ENCODE measurements around the gene SLC34A3.

Gene SLC34A3

DNA sequence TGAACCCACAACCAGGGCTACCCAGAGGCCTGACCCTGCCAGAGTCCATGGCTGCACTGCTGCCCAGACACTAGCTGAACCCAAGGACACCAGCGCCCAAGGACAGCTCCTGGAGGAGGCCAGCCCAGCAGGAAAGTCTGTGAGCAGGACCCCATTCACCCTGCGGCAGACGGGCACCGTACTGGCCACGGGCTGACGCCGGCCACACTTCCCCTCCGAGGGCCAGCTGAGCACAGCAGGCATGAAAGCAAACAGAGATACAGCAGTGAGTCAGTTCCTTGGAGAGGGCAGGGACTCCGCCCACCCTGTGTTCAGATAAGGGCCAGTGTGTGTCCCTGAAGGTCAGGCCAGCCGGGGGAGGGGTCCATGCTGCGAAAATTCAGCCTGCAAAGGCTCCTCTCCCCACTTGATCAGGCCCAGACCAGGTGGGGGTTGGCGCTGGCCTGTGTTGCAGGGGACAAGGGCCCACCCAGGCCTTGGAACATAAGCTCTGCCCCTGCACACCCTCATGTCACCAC lies 11.9 kb upstream of the SLC34A3 start:
- DNase-seq = no peak

DNA sequence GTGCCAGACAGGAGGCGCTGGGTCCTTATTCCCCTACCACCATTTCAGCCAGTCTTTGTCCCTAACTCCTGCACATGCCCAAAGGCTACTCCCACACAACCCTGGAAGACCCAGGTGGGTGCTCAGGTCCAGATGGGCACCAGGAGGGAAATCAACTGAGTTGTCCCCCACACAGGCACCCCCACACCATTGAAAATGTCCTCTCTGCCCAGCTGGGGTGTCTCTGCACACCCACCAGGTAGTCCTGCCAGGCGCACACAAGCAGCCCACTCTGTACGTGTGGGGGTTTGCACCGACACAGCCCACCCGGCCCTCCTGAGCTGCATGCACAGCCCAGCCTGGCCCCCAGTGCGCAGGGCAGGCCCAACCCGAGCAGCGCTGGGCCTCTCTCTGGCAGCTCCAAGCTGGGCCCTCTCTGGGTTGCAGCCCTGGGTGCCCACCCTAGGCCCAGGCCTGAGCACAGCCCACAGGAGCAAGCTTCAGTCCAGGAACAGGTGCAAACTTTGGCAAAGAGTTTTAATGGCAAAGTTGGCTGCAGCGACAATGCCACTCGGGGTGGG lies 10.9 kb upstream of the SLC34A3 start:
- DNase-seq = no peak

- DNase-seq = no peak
Observed at GRCh38 chr9:137220317-137221094, 10.2 kb upstream of the SLC34A3 start.

GRCh38 chr9:137221095-137221505 lies 9.6 kb upstream of the SLC34A3 start:
- DNase-seq = no peak

- peak in 1 of 2 donors; percentile 28 for DNase-seq
Observed at GRCh38 chr9:137221506-137222111, 9.1 kb upstream of the SLC34A3 start.

DNA sequence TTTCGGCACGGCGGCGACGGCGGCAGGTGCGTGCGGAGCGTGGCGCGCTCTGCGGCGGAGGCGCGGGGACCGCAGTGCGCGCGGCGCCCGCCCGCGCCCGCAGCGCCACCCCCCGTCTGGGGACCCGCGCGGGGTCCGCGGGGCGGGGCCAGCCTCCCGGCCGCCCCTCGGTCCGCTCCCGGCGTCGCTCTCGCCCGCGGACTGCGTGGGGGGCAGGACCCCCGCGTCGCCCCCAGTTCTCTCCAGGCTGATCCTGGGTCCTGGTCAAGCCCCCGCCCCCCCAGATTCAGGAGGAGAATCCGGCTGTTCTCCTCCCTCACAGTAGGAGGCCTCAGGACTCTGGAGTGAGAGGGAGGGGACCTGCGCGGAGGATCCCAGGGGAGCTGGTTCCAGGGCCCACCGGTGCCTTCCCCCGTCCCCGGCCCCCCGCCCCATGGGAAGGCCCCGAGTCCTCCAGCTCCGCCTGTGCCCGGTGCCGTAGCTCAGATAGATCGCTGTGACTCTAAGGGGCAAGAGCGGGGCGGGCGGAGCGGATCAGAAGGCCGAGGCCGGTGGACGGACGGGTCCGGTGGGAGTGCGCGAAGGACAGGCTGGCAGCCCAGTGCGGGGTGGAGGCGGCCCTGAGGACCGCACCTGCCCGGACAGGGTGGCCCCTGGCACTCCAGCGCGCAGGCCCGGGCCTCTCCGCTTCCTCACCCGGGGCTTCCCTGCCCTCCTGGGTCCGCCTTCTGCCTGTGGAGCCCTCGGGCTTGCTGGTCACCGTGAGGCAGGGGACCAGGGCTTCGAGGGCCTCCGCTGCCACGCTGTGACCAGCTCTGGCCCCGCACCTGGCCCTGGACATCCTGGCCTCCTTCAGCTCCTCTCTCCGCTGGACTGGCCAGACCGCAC lies 8.3 kb upstream of the SLC34A3 start, which contains the start of gene RNF208:
Gene RNF208, minus strand, starts transcription at position 51 of the 888 bp plus-strand sequence. CDS start 1,028 bp downstream, outside the sequence.
- peak in 1 of 2 donors; percentile 8 for DNase-seq

GRCh38 chr9:137223078-137223970 lies 7.4 kb upstream of the SLC34A3 start:
- peak; percentile 99 to 100 for DNase-seq

GRCh38 chr9:137224830-137225694 lies 5.6 kb upstream of the SLC34A3 start, which contains the start of gene CYSRT1:
CYSRT1 (plus strand) TSS chr9:137225174; CDS start chr9:137225622, 448 bp downstream.
- peak in 1 of 2 donors; percentile 11 for DNase-seq

GRCh38 chr9:137225699-137226331 lies 4.9 kb upstream of the SLC34A3 start:
- DNase-seq = no peak

DNA sequence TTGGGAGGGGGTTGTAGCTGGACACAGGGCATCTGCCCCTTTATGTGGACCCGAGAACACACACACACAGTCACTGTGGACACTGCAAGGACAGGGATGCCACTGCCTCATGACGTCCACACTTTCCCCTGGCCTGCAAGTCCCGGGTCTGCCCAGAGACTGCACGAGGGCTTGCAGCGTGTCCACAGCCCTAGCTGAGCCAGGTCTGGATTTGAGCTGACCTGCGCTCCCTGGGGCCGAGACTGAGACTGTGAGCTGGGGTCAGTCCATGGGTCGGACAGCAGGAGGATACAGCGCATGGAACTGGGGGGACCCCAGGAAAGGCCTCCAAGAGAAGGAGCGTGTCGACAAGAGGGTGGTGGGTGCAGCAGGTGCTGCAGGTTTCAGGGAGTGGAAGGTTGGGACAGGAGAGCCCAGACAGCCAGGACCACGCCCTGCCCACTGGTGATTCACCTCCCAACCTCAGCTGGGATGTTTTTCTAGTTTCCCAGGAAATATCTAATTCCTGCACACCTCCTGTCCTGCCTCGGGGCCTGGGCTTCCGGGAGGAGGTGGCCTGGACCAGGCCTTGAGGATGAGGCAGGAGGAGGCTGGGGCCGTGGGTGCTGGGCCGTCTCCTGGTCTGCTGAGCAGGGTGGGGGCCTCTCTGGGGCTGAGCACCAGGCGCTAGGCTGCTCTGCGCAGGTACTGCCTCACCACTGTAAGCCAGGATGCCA lies 4.2 kb upstream of the SLC34A3 start:
- no peak for DNase-seq

- DNase-seq = peak; percentile 84 to 85
Observed at GRCh38 chr9:137227054-137227852, 3.4 kb upstream of the SLC34A3 start, which contains the start of gene RNF224. RNF224 (plus strand) TSS chr9:137227502; CDS start chr9:137228336, 834 bp downstream.

DNA sequence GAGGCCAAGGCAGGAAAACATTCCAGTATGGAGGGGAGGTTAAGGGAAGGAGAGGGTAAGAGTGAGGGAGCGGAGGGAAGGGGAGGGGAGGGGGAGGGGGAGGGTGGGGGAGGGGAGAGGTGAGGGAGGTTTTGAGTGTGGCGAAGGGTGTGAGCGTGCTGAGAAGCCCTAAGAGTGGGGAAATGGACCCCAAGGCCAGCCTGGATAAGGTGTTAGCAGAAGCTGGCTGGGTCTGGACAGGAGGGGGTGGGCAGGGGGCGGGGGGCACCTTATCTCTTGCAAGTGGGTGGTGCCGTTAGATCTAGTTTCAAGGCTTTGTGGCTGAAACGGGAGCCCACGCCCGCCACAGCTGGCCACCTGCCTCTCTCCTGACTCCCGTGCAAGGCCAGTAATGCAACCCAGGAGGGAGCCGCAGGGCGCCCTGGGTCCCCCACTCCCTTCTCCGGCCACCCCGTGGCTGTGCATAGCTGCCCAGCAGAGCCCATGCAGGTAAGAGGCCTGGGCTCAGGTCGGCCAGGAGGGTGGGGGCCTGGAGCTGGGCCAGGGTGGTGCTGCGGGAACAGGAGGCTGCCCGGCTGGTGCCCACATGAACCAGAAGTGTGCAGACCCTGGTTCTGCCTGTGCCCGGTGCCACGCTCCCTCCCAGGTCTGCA lies 2.7 kb upstream of the SLC34A3 start:
- no peak for DNase-seq

DNA sequence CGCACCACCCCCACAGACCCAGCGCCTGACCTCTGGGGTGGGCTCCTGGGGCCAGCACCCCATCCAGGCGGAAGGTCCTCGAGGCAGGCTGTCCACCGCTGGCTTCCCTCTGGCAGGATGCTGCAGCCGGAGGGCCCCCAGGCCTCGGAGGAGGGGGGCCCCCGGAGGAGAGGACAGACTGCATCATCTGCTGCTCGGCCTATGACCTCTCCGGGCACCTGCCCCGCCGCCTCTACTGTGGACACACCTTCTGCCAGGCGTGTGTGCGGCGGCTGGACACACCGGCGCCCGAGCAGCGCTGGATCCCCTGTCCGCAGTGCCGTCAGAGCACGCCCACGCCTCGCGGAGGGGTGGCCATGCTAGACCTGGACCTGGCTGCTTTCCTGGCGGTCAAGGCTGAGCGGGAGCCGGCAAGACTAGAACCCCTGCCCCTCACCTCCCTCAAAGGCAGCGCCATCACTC lies 2.2 kb upstream of the SLC34A3 start:
- DNase-seq = no peak

DNA sequence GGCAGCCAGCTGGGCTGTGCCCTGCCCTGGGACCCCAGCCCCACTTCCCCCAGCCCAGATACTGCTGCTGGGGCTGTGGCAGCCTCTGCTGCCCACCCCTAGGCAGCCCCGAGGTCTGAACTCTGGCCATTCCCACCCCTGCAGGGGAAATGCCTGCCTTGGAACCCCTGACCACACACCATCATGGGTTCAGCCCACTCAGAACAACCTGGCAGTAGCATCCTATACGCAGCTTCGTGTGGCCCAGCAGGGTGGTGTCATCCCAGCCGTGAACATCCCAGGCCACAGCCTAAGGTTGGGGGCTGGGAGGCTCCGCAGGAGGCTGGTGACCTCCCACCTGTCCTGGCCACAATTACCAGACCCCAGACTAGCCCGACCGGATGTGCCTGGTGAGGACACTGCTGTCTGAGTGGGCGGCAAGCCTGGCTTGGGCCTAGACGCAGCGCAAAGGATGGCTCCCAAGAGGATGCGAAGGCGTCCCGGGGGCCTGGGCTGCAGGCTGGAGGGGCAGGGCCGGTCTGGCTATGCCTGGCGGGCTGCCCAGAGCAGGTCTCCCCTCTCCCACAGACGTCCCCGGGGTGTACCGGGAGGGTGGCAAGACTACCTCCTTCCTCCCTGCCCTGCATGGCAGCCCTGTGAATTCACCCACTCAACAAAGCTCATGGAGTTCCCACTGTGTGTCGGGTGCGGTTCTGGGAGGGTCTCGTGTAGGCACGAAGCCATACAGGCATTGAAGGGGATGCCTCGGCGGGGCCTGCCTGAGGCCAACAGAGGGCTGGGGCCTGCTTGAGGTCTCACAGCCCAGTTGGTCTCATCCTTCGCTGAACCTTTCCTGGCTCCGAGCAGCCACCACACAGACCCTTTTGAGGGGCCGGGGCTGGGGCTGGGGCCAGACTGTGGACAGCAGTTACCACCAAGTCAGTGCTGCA lies 1.5 kb upstream of the SLC34A3 start:
- no peak for DNase-seq

GRCh38 chr9:137229903-137230704 lies 597 bp upstream of the SLC34A3 start:
- no peak for DNase-seq
